Endodermal cell (in vitro differentiated cells): ENCODE data around the gene GNA12. TPM values are rescaled to one million over a fixed set of nuclear protein-coding genes. Genes with fewer than 3 reads are reported as not detected.

Source experiments
- total RNA-seq, 2 donors: library from RNA; stranded (reverse); fragmentation: NEBNext Ultra II Directional in 1 of 2; extraction: Animal tissue kit (Norgen Biotek cat#: 25700) in 1 of 2; gene quantifications; 2 replicates in 1 of 2; 3 replicates in 1 of 2; pipeline ENCODE4 v1.2.1, GENCODE V29; 2021

GNA12 gene
- total RNA-seq, 2 donors from 2014 or later = 55.0 to 64.7 TPM

Other genes with a start within 250 kb of the GNA12 start
- 100 to 1,000 TPM; 145 to 152 TPM for gene TTYH3, start 212.3 kb downstream of the GNA12 start, total RNA-seq
- gene AMZ1, start 156.1 kb downstream of the GNA12 start, total RNA-seq = 1 to 10 TPM in 1 of 2 donors, under 1 TPM in 1; 0.66 to 1.6 TPM
- gene CARD11, start 199.6 kb upstream of the GNA12 start, total RNA-seq = 10 to 100 TPM in 1 of 2 donors, 1 to 10 TPM in 1; 7.2 to 10.8 TPM